ENCODE results near the gene AKAP13. TPM values are rescaled to one million over a fixed set of nuclear protein-coding genes. Genes with fewer than 3 reads are reported as not detected.

AKAP13 gene
- total and polyA plus RNA-seq, 2 of the 8 experiments (the other 6 are each of a cell fraction or from before 2014, with no cell fraction given): 14.0 to 46.2 TPM

DNA sequence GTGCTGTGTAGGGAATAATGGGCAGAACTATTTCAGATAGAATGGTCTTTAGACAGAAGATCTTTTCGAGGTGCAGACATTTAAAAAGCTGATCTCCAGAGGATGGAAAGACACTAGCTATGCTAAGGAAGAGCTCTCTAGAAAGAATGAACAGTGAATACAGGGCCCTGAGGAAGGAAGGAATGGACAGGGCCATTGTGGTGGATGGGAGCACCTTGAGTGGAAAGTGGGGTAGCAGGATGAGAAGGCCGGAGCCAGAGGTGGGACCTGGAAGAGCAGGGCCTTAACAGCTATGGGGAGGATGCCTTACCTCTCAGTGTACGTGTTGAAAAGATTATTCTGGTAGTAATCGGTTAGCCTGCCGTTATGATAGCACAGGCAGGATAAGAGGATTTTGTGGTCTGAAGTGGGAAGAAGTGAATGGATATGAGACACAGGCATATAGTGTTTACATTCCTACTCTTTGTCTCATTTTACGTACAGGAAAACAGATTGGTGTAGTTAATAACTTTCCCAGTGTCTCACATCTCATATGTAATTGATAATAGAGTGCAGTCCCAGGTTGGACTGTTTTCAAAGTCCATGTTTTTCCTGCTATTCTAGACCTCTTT, 241.9 kb downstream of the AKAP13 start:
- WGBS, 2 experiments (ENCODE audit: extremely low coverage in 1 of 2, insufficient coverage in 1 of 2, insufficient read length in 1 of 2, insufficient replicate concordance in 2 of 2, low coverage in 1 of 2, low lambda C conversion rate in 2 of 2, missing lambda C conversion rate in 1 of 2): 90% methylated on average over 6 of the region's 6 CpGs; no CpG with 5 or more reads in 1 of the 2 experiments
- H3K4me3 ChIP-seq (ENCODE audit: extremely low read depth in 1 of 4, insufficient read depth in 2 of 4, low read depth in 3 of 4, low read length in 4 of 4): no peak overlapping the region
- no peak overlapping the region for H3K23ac ChIP-seq (ENCODE audit: insufficient read length)
- no peak overlapping the region for H3K9ac ChIP-seq (replicated peaks in 1 of 4; ENCODE audit: extremely low read depth in 1 of 4, low read depth in 3 of 4, low read length in 3 of 4)
- no peaks in the 10 kb centered on the region for H3K23me2 ChIP-seq (ENCODE audit: low read depth, low read length)
- H2BK12ac ChIP-seq (ENCODE audit: low read depth, low read length): no peak overlapping the region
- ChIA-PET POLR2A (ENCODE audit: partially characterized antibody) (no interaction called here), CTCF (ENCODE audit: partially characterized antibody) (no interaction called here)
- H4K91ac ChIP-seq (replicated peaks; ENCODE audit: insufficient read length, low read length): no peak overlapping the region
- no peaks in the 10 kb centered on the region for H3K27me3 ChIP-seq (replicated peaks in 1 of 4; ENCODE audit: control insufficient read depth in 3 of 4, extremely low read depth in 1 of 4, insufficient read depth in 3 of 4, low read length in 3 of 4)
- H4K8ac ChIP-seq (ENCODE audit: extremely low read depth, insufficient read depth, low read length): no peak overlapping the region
- no peak overlapping the region for H3K18ac ChIP-seq (ENCODE audit: extremely low read depth, low read length)
- no peaks in the 10 kb centered on the region for H3K79me2 ChIP-seq (ENCODE audit: control insufficient read depth in 1 of 2, insufficient read depth in 2 of 2, low read length in 2 of 2)
- no peak overlapping the region for H4K5ac ChIP-seq (ENCODE audit: insufficient read length, low read depth, low read length)
- no peak overlapping the region for H2BK5ac ChIP-seq (ENCODE audit: low read depth, low read length)
- H3K4me1 ChIP-seq (replicated peaks in 1 of 4; ENCODE audit: control insufficient read depth in 3 of 4, insufficient read depth in 4 of 4, low read length in 3 of 4): peaks cover 6 to 12% (median 7%) of the 10 kb centered on the region in 4 experiments; a peak in 6 of 7 replicates
- DNase-seq (ENCODE audit: low read depth in 1 of 2, low spot score in 2 of 2): no peak
- no peak overlapping the region for H3K4ac ChIP-seq (replicated peaks; ENCODE audit: insufficient read length, low read depth, low read length)
- H3K36me3 ChIP-seq (ENCODE audit: control insufficient read depth in 2 of 4, insufficient read depth in 4 of 4, low read length in 3 of 4): no peaks in the 10 kb centered on the region
- peaks cover 0 to 2% of the 10 kb centered on the region in 2 experiments for H4K20me1 ChIP-seq (replicated peaks in 1 of 2; ENCODE audit: control insufficient read depth in 1 of 2, insufficient read depth in 2 of 2, low read length in 2 of 2)
- H3K9me3 ChIP-seq (ENCODE audit: insufficient read depth in 2 of 2, low read depth in 1 of 2, low read length in 1 of 2): no peaks in the 10 kb centered on the region
- H2BK120ac ChIP-seq (replicated peaks; ENCODE audit: low read depth, low read length): no peak overlapping the region
- no peak for FAIRE-seq
- H3K14ac ChIP-seq (ENCODE audit: insufficient read length): no peak overlapping the region
- no peak overlapping the region for H3K27ac ChIP-seq (ENCODE audit: low read depth, low read length)
- no peaks in the 10 kb centered on the region; the same call in none of the 2 replicates for H3K79me1 ChIP-seq (ENCODE audit: low read depth, low read length)
- no peak overlapping the region for H2AK5ac ChIP-seq (ENCODE audit: low read depth, low read length)
- H2BK15ac ChIP-seq (ENCODE audit: low read length): no peak overlapping the region
- H3K4me2 ChIP-seq (ENCODE audit: insufficient read depth in 1 of 2, low read depth in 2 of 2, low read length in 2 of 2): no peak overlapping the region
- no peak overlapping the region for H3K56ac ChIP-seq (replicated peaks; ENCODE audit: insufficient read length, low read depth, low read length)
- no peak overlapping the region for H2AFZ ChIP-seq (ENCODE audit: low read length)
- H2BK20ac ChIP-seq (ENCODE audit: low read length): no peak overlapping the region
- TF ChIP-seq, protein P1, sequence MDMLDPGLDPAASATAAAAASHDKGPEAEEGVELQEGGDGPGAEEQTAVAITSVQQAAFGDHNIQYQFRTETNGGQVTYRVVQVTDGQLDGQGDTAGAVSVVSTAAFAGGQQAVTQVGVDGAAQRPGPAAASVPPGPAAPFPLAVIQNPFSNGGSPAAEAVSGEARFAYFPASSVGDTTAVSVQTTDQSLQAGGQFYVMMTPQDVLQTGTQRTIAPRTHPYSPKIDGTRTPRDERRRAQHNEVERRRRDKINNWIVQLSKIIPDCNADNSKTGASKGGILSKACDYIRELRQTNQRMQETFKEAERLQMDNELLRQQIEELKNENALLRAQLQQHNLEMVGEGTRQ (IDR thresholded peaks at IDR 0.05; ENCODE audit: low read length): no peak
- TF ChIP-seq TAF7 (optimal IDR thresholded peaks at IDR 0.05; ENCODE audit: borderline replicate concordance, low read depth, low read length): no peak
- TF ChIP-seq POLR2A (IDR thresholded peaks at IDR 0.05; ENCODE audit: control extremely low read depth in 1 of 2, low read depth in 2 of 2, low read length in 2 of 2): no peak
- no peak for TF ChIP-seq KDM4A (IDR thresholded peaks at IDR 0.05; ENCODE audit: low read depth, low read length, severe bottlenecking)
- no peak for TF ChIP-seq EP300 (IDR thresholded peaks at IDR 0.05; ENCODE audit: borderline replicate concordance in 1 of 2, low read depth in 2 of 2, low read length in 2 of 2)
- TF ChIP-seq TAF1 (IDR thresholded peaks at IDR 0.05; ENCODE audit: low read depth, low read length): no peak
- no peak for TF ChIP-seq SIRT6 (IDR thresholded peaks at IDR 0.05; ENCODE audit: low read length)
- TF ChIP-seq BACH1 (IDR thresholded peaks at IDR 0.05; ENCODE audit: low read length): no peak
- TF ChIP-seq GABPA (IDR thresholded peaks at IDR 0.05; ENCODE audit: borderline replicate concordance, insufficient read depth, low read length): no peak
- TF ChIP-seq SIX5 (IDR thresholded peaks at IDR 0.05; ENCODE audit: low read depth, low read length): no peak
- no peak for TF ChIP-seq SIN3A (conservative IDR thresholded peaks at IDR 0.05 in 1 of 2, IDR thresholded peaks at IDR 0.05 in 1 of 2; ENCODE audit: low read depth in 1 of 2, low read length in 2 of 2)
- TF ChIP-seq KDM5A (IDR thresholded peaks at IDR 0.05; ENCODE audit: low read length): no peak
- TF ChIP-seq ZNF274 (IDR thresholded peaks at IDR 0.05; ENCODE audit: borderline replicate concordance, extremely low read depth, low read length): no peak

Data from H1 (cell line).